Metanephros (tissue), 2 donors: ENCODE measurements around the gene MSMB. TPM values are rescaled to one million over a fixed set of nuclear protein-coding genes. Genes with fewer than 3 reads are reported as not detected.

Experiments
- small RNA-seq: library from RNA; depleted of rRNA; stranded (forward); fragments of <200 nt; gene quantifications from one replicate; pipeline ENCODE3, GENCODE V24; 2014; ENCODE audit warnings: low replicate concordance
- total RNA-seq: library from RNA; depleted of rRNA; stranded (reverse); fragments of >200 nt; gene quantifications from one replicate; pipeline ENCODE4 v1.2.3, GENCODE V29; 2014

The MSMB gene, protein sequence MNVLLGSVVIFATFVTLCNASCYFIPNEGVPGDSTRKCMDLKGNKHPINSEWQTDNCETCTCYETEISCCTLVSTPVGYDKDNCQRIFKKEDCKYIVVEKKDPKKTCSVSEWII
- total RNA-seq: not detected

GRCh38 chr10:46046261-46046660 lies at the start of gene MSMB:
MSMB (minus strand) TSS chr10:46046269; CDS start chr10:46046237, 32 bp downstream.

DNA sequence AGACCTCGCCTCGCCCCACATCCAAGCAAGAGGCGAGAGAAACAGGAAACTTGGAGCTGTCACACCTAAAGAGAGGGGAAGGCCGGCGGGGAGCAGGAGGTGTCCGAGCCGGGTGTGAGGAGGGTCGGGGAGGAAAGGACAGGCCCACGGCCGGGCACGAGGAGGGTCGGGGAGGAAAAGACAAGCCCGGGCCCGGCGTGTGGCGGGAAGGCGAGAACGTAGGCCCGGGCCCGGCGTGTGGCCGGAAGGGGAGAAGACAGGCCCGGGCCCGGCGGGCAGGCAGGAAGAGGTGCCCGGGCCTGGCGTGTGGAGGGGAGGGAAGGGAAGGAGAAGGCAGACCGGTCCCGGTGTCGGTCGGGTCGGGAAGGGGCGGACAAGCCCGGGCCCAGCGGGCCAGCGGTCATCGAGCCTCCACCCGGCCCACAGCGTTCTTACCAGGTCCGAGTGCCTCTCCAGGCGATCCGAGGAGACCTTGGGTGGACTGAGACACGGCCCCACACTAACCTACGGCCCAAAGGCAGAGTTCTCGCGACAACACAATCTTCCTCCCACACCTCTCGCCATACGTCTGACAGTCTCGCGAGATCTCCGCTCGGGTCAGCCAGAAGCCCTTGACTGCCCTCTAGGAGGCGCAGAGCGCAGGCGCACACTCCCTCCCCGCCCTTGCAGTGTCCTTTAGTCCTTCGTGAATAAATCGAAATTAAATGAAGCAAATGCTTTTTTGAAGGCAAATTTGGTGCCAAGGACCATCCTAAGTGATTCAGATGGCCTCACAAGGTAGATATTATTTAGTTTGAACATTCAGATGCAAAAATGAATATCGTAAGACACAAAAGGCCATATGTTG lies 15.8 kb downstream of the MSMB start, which contains the start of gene NCOA4:
TSS of gene NCOA4 (minus strand) at position 533 of the 847 bp plus-strand sequence. CDS start 13,943 bp downstream, outside the sequence.

Small RNAs within 50 kb of the gene (small RNA-seq; reads per million reads assigned to genes)
- gene SNORA74C-1: not detected

Other genes with a start within 250 kb of the MSMB start
- 32.6 TPM for gene AGAP4, start 198.8 kb downstream of the MSMB start, total RNA-seq
- gene TIMM23, start 73.8 kb downstream of the MSMB start, total RNA-seq: 38.5 TPM
- 244 TPM for gene NCOA4, start 15.6 kb downstream of the MSMB start, total RNA-seq
- not detected for gene ANTXRL, start 240.7 kb upstream of the MSMB start, total RNA-seq